ENCODE measurements around the gene CHAD. TPM values are rescaled to one million over a fixed set of nuclear protein-coding genes. Genes with fewer than 3 reads are reported as not detected.

CHAD gene
- total and polyA plus RNA-seq, 2 of the 4 experiments (the other 2 are of a cell fraction), result 0.03 TPM; not detected in 1

- no peak for DNase-seq
- no peaks in the 10 kb centered on the region for H3K27me3 ChIP-seq (ENCODE audit: control insufficient read depth, insufficient read depth, low read length)
- H4K8ac ChIP-seq (ENCODE audit: low read depth in 2 of 2, low read length in 2 of 2), result no peak overlapping the region
- no peak overlapping the region for H3K56ac ChIP-seq (ENCODE audit: extremely low read depth, insufficient read depth, low read length)
- no CpG with 5 or more reads among the region's 4 CpGs for WGBS, 2 experiments (ENCODE audit: extremely low coverage in 2 of 2, insufficient read length in 1 of 2)
- H3K27ac ChIP-seq (ENCODE audit: insufficient read depth, low read length), result no peak overlapping the region
- no peak overlapping the region for H2AK9ac ChIP-seq (replicated peaks; ENCODE audit: low read depth, low read length, poor library complexity)
- no peak overlapping the region for H3K4me3 ChIP-seq (ENCODE audit: insufficient read depth, low read depth, low read length)
- H2AK5ac ChIP-seq (ENCODE audit: low read depth, low read length), result no peak overlapping the region
- H2BK120ac ChIP-seq (ENCODE audit: low read depth, low read length), result no peak overlapping the region
- H3K4me2 ChIP-seq (ENCODE audit: low read depth, low read length), result no peak overlapping the region
- peaks cover 5% of the 10 kb centered on the region for H3K4me1 ChIP-seq (ENCODE audit: control insufficient read depth, insufficient read depth, low read length)
- BruUV-seq (replicated peaks), result no TSS peak
- no peak overlapping the region for H4K91ac ChIP-seq (ENCODE audit: insufficient read depth, low read depth, low read length)
- peaks cover 3% of the 10 kb centered on the region; the same call in 1 of the 2 replicates for H3K36me3 ChIP-seq (ENCODE audit: control insufficient read depth, insufficient read depth, low read length)
- no peak overlapping the region for H2BK15ac ChIP-seq (ENCODE audit: low read depth, low read length)
- no peak overlapping the region for H3K23ac ChIP-seq (ENCODE audit: low read depth, low read length)
- TF ChIP-seq USF2 (IDR thresholded peaks at IDR 0.05; ENCODE audit: low read depth, low read length) (no peak), RCOR1 (IDR thresholded peaks at IDR 0.05; ENCODE audit: insufficient replicate concordance, low read length) (no peak), MAZ (IDR thresholded peaks at IDR 0.05; ENCODE audit: borderline replicate concordance, low read depth, low read length) (no peak)
- no peak overlapping the region for H2BK20ac ChIP-seq (ENCODE audit: low read depth, low read length)
- ATAC-seq (ENCODE audit: low read depth), result no peak
- H2BK5ac ChIP-seq (ENCODE audit: low read depth, low read length, poor library complexity, severe bottlenecking), result no peak overlapping the region
- no peak overlapping the region for H3K9ac ChIP-seq (ENCODE audit: low read depth, low read length)
- H3K14ac ChIP-seq (replicated peaks; ENCODE audit: low read depth, low read length), result no peak overlapping the region
- H3K4ac ChIP-seq (ENCODE audit: low read depth, low read length), result no peak overlapping the region
- H3K79me1 ChIP-seq (ENCODE audit: low read depth in 1 of 2, low read length in 2 of 2), result peaks cover 6 to 52% of the 10 kb centered on the region in 2 experiments; a peak in 3 of 4 replicates
- intact Hi-C loops (cut with micrococcal nuclease) (no loop called here), in situ Hi-C loops (cut with MboI; ENCODE audit: low sequenced_read_pairs) (no loop called here), dilution Hi-C loops (cut with HindIII; ENCODE audit: low sequenced_read_pairs, unreplicated experiment) (no loop called here)
- H3K9me1 ChIP-seq (ENCODE audit: insufficient read depth, low read length), result peaks cover 8% of the 10 kb centered on the region; the same call in 1 of the 2 replicates
- H3K9me3 ChIP-seq (ENCODE audit: control insufficient read depth, insufficient read depth, low read length), result no peaks in the 10 kb centered on the region
- H2AFZ ChIP-seq (replicated peaks; ENCODE audit: low read length, poor library complexity), result no peak overlapping the region
- ChIA-PET POLR2A (ENCODE audit: unreplicated experiment) (interaction anchor here (0.6 kb wide), 1 partner anchor 10 kb away, joined by 8 read pairs; no protein-coding TSS in a partner anchor), CTCF (no interaction called here)
- H4K5ac ChIP-seq (ENCODE audit: low read depth, low read length), result no peak overlapping the region
- H3K18ac ChIP-seq (ENCODE audit: low read depth, low read length), result no peak overlapping the region
- H4K20me1 ChIP-seq (ENCODE audit: insufficient read depth, low read length), result no peaks in the 10 kb centered on the region
These were observed 37.7 kb downstream of the CHAD start for GRCh38 chr17:50430821-50431618.
